BJ (cell line): Measurements from ENCODE around the gene FAM9C. TPM values are rescaled to one million over a fixed set of nuclear protein-coding genes. Genes with fewer than 3 reads are reported as not detected.
"Not testable (repeated sequence)": the region's sequence is repeated elsewhere in the genome, so short reads cannot be mapped to it uniquely, and the experiment has no call there.

Experiments
- CTCF ChIA-PET: fragments of 350-600 bp; formaldehyde crosslinking; extraction: SDS; loops from one replicate; lab custom pipeline; 2021; ENCODE audit warnings: antibody characterized with exemption, inconsistent platforms; lab: Yijun Ruan, JAX
- POLR2A ChIA-PET: fragments of 300-600 bp; sonication (Branson Sonifier 250); formaldehyde crosslinking; extraction: SDS; loops from one replicate; lab custom pipeline; 2021; ENCODE audit warnings: antibody characterized with exemption; lab: Charles Lee
- DNase-seq: peaks from one replicate; pipeline ENCODE4 v3.0.0-alpha.2; 2011; ENCODE audit warnings: low read depth
- H3K27me3 ChIP-seq: 2 replicates; pipeline ENCODE4 v1.6.0; 2011; ENCODE audit warnings: low read length; ENCODE audit not compliant: control insufficient read depth, insufficient read depth
- H3K36me3 ChIP-seq: 2 replicates; pipeline ENCODE4 v1.5.1; 2011; ENCODE audit warnings: low read length; ENCODE audit not compliant: control insufficient read depth, insufficient read depth
- H3K4me3 ChIP-seq: 2 replicates; pipeline ENCODE4 v1.5.1; 2011; ENCODE audit warnings: low read depth, mild to moderate bottlenecking, control low read depth, low read length
- CTCF ChIP-seq: IDR thresholded peaks from 2 replicates; pipeline ENCODE4 v1.5.1; 2011; ENCODE audit warnings: low read depth, mild to moderate bottlenecking, control low read depth, inconsistent platforms, low read length, moderate library complexity; ENCODE audit not compliant: insufficient read depth
- polyA plus RNA-seq: library from polyadenylated mRNA; depleted of rRNA; stranded (reverse); fragments of >200 nt; gene quantifications from 2 replicates; pipeline ENCODE4 v1.2.3, GENCODE V29; 2011

Gene FAM9C
- polyA plus RNA-seq, 1 experiment, result not detected

- ChIA-PET POLR2A (no interaction called here), CTCF (interaction anchor here (0.7 kb wide), 1 partner anchor 259 kb away, joined by 3 read pairs; no protein-coding TSS in a partner anchor)
- H3K4me3 ChIP-seq, result no peak overlapping the region
- H3K36me3 ChIP-seq, result no peaks in the 10 kb centered on the region
- TF ChIP-seq CTCF, result no peak
- no peak for DNase-seq
- no peaks in the 10 kb centered on the region for H3K27me3 ChIP-seq
Observed at GRCh38 chrX:13022926-13023325, 21.5 kb downstream of the FAM9C start.

- DNase-seq, H3K4me3 ChIP-seq, H3K27me3 ChIP-seq, POLR2A ChIA-PET, H3K36me3 ChIP-seq, CTCF ChIA-PET: not testable (repeated sequence)
Observed at GRCh38 chrX:13016731-13017130, 27.7 kb downstream of the FAM9C start.

GRCh38 chrX:13015536-13016236 lies 28.7 kb downstream of the FAM9C start:
- DNase-seq, result no peak
- POLR2A ChIA-PET, result no interaction called here

GRCh38 chrX:13014111-13015096 lies 30.0 kb downstream of the FAM9C start:
- CTCF ChIA-PET, result no interaction called here
- H3K4me3 ChIP-seq, result no peak overlapping the region
- DNase-seq, result no peak
- TF ChIP-seq CTCF, result no peak
- POLR2A ChIA-PET, result no interaction called here
- no peaks in the 10 kb centered on the region for H3K36me3 ChIP-seq
- H3K27me3 ChIP-seq, result no peaks in the 10 kb centered on the region

More at GRCh38 chrX:13015536-13016236, 28.7 kb downstream of the FAM9C start:
- Histone ChIP-seq H3K27me3 (no peaks in the 10 kb centered on the region), H3K36me3 (no peaks in the 10 kb centered on the region), H3K4me3 (no peak overlapping the region)
- TF ChIP-seq CTCF, result no peak
- CTCF ChIA-PET, result no interaction called here

GRCh38 chrX:13013363-13014110 lies 30.9 kb downstream of the FAM9C start:
- ChIA-PET POLR2A (no interaction called here), CTCF (no interaction called here)

More at GRCh38 chrX:13013363-13014110, 30.9 kb downstream of the FAM9C start:
- no peak for TF ChIP-seq CTCF
- Histone ChIP-seq H3K36me3 (no peaks in the 10 kb centered on the region), H3K27me3 (no peaks in the 10 kb centered on the region), H3K4me3 (no peak overlapping the region)
- no peak for DNase-seq
